Neural cell (in vitro differentiated cells): ENCODE measurements around the gene GRM3.

Experiments used
- CTCF ChIP-seq: fragments of 450-650 bp; IDR thresholded peaks from 2 replicates; pipeline ENCODE4 v1.5.1; 2014; ENCODE audit warnings: antibody characterized with exemption, mild to moderate bottlenecking, moderate library complexity; ENCODE audit not compliant: poor library complexity, severe bottlenecking
- EP300 ChIP-seq: fragments of 450-650 bp; conservative IDR thresholded peaks from 2 replicates; pipeline ENCODE4 v1.6.1; 2014; ENCODE audit warnings: antibody characterized with exemption, mild to moderate bottlenecking, moderate library complexity; ENCODE audit not compliant: poor library complexity, severe bottlenecking
- POLR2AphosphoS5 ChIP-seq: IDR thresholded peaks from 2 replicates; pipeline ENCODE4 v1.6.1; 2012
- RAD21 ChIP-seq: fragments of 450-650 bp; conservative IDR thresholded peaks from 2 replicates; pipeline ENCODE4 v1.6.1; 2014; ENCODE audit warnings: antibody characterized with exemption, mild to moderate bottlenecking, moderate library complexity
- REST ChIP-seq: IDR thresholded peaks from 2 replicates; pipeline ENCODE4 v1.6.1; 2012; ENCODE audit warnings: borderline replicate concordance

- TF ChIP-seq CTCF (no peak), RAD21 (no peak), REST (no peak), EP300 (no peak), POLR2AphosphoS5 (no peak)
Measured at GRCh38 chr7:86644282-86645224, 844 bp downstream of the GRM3 start.
